HG02943 (cell line): Measurements from ENCODE around the gene BTN3A1.
"Not testable (repeated sequence)": the region's sequence is repeated elsewhere in the genome, so short reads cannot be mapped to it uniquely, and the experiment has no call there.

Experiments
- ATAC-seq: cut with Tn5 transposase; IDR thresholded peaks from one replicate; pipeline ENCODE4 v1.9.1; 2021; ENCODE audit warnings: mild to moderate bottlenecking, low read depth, moderate library complexity; ENCODE audit not compliant: unreplicated experiment

BTN3A1 gene

DNA sequence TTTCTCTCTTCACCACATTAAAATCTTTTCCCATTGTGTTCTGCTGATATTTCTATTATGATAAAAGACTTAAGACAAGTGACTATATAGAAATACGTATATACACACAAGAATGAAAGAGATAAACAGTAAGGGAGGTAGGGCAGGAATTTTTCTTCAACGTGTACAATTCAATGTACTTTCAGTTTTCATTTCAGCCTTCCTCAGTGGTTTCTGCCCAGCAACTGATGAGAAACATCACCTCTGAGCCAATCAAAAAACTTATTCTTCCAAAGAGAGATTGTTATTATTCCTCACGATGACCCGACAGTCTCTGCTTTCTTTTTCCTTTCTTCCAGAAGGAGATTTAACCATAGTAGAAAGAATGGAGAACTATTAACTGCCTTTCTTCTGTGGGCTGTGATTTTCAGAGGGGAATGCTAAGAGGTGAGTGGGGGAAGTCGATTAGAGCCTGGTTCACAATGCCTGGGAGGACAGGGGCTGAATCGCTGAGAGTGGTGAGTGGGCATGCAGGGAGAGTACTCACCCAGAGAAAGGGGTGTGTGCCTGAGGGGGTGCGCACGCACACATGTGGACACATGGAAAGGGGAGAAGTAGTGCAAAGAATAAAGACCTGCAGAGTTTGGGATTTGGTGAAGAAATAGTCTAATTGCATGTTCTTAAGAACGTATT lies at the start of gene BTN3A1:
BTN3A1 (plus strand) TSS at position 289 of the 672 bp plus-strand sequence. CDS start 3,289 bp downstream, outside the sequence.
- peak; percentile 80 for ATAC-seq

GRCh38 chr6:26352315-26352714 lies 49.8 kb upstream of the BTN3A1 start:
- ATAC-seq: no peak

- no peak for ATAC-seq
These were observed 47.9 kb upstream of the BTN3A1 start for GRCh38 chr6:26354162-26354561.

DNA sequence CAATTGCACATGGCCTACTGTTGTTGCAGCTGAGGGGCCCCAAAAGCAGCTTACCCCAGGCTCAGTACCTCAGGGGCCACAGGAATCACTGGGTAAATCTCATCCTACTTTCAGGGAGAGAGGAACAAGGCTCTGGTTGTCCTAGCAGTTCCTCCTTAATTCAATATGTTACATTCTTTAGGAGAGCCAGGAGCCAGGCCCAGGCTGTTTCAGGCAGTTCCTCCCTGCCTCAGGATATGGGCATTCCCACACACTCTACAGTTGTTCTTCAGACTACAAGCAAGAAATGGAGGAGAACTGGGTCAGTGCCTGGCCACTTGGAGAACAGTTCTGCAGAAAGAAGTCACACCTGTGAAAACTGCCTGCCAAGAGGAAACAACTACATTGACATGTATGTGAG lies 46.7 kb upstream of the BTN3A1 start:
- ATAC-seq: no peak

- not testable (repeated sequence) for ATAC-seq
These were observed 44.5 kb upstream of the BTN3A1 start for GRCh38 chr6:26357543-26357942.

GRCh38 chr6:26358511-26358981 lies 43.5 kb upstream of the BTN3A1 start:
- ATAC-seq: peak; percentile 28

GRCh38 chr6:26359765-26360164 lies 42.3 kb upstream of the BTN3A1 start:
- no peak for ATAC-seq

GRCh38 chr6:26360451-26361416 lies 41.3 kb upstream of the BTN3A1 start:
- ATAC-seq: peak; percentile 36

GRCh38 chr6:26361544-26361943 lies 40.5 kb upstream of the BTN3A1 start:
- ATAC-seq: no peak

GRCh38 chr6:26362093-26362835 lies 39.8 kb upstream of the BTN3A1 start:
- no peak for ATAC-seq

- no peak for ATAC-seq
These were observed 39.2 kb upstream of the BTN3A1 start for GRCh38 chr6:26362836-26363220.

DNA sequence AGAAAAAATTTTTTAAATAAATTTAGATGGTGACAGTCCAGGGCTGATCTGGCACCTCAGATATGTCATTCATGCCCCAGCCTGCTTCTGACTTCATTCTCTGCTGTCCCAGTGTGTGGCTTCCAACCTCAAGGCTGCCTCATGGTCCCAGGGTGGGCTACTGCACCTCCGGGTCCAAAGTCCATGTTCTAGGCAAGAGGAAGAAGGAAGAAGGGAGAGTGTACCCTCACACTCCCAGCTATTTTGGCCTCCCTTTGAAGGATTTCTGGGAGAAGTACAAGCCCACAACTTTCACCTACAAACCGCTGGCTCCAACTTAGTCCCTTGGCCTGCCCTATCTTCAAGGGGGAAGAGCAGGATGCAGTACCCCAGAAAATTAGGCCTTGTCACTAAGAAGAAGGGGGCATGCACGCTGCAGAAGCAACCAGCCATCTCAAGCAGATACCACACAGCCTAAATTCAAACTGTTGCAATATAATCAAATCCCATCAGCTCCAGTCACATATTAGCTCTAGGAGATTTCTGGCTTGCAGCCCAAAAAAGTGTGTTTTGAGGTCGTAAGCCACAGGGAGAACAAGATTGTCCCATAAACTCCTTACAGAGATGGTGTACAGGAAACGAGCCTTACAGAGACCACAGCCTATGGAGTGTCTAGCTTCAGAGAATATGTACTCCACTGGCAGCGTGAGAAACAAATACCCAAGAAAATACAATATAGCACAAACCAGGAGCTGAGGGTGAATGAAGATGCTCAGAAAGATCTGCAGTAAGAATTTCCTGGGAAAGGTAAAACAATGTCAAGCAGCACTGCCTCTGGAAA lies 38.0 kb upstream of the BTN3A1 start:
- no peak for ATAC-seq

- no peak for ATAC-seq
These were observed 36.5 kb upstream of the BTN3A1 start for GRCh38 chr6:26365633-26365995.

DNA sequence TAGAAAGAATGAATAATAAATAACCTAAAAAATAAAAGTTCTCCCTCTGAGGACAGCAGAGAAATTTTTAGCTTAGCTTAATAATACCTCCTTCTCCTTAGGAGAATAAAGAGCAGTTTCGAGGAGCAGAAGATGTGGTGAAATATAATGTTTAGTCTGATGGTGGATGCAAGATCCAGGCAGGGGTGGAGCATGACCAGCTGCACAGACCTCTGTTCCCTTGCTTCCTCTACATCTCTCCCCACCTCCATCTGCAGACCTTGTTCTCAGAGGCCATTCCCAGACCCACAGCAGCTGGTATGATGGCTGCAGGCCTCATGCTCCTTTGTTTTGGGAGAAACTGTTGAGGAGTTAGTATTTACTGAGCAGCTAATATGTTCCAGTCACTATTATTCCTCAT lies 35.6 kb upstream of the BTN3A1 start:
- ATAC-seq: no peak

GRCh38 chr6:26367114-26367513 lies 35.0 kb upstream of the BTN3A1 start:
- ATAC-seq: no peak

DNA sequence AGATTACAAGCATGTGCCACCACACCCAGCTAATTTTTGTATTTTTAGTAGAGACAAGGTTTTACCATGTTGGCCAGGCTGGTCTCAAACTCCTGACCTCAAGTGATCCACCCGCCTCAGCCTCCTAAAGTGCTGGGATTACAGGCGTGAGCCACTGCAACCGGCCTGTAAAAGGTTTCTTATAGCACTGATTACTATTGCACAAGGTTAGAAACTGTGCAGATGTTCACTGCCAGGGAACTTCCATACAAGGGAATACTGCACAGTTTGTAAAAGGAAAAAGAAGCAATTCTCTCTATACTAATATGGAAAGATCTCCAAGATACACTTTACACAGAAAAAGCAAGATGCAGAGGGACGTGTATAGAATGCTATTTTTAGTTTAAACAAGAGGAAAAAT lies 30.3 kb upstream of the BTN3A1 start:
- not testable (repeated sequence) for ATAC-seq

DNA sequence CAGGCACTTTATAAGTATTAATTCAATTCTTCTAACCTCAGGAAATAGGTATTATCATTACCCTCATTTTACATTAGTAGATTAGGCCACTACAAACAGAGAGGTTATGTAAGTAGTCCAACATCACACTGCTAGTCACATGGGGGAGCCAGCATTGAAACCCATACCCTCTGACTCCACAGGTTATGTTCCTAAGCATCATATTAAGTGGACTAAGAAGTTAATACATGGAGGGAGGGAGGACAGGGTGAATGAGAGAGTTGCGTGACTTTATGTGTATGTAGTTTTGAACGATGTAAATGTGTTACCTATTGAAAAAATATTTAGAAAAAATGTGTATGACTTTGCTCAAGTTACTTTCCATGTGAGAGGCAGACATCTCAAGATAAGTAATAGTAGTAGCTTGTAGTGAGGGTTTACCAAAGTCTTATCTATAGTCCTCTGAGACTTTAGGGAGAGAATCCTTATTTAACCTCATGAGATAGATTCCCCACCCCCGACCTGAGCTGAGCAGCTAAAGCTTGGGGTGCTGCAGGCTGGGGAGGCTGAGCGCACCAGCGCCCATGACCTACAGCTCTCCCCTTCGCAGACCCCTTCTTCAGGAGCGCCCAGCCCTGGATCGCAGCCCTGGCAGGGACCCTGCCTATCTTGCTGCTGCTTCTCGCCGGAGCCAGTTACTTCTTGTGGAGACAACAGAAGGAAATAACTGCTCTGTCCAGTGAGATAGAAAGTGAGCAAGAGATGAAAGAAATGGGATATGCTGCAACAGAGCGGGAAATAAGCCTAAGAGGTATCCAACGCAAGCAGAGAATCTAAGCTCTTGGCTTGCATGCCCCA lies 29.5 kb upstream of the BTN3A1 start:
- no peak for ATAC-seq

DNA sequence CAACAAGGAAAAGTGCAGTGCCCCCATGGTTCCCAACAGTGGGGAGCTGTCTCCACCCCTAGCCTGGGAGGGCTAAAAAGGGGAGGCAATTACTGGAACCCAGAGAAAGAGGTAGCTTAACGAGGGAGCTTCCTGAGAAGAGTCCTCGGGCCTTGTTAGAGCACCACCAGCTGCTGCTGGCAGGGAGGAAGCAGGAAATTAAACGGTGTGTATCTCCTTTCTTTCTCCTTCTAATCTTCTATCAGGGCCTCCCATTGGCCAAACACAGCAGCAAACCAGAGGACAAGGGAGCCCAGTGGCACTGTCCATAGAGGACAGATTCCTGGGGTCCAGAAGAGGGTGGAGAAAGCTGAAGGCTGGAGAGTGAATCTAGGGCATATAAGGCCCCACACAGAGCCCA lies 26.8 kb upstream of the BTN3A1 start:
- no peak for ATAC-seq

DNA sequence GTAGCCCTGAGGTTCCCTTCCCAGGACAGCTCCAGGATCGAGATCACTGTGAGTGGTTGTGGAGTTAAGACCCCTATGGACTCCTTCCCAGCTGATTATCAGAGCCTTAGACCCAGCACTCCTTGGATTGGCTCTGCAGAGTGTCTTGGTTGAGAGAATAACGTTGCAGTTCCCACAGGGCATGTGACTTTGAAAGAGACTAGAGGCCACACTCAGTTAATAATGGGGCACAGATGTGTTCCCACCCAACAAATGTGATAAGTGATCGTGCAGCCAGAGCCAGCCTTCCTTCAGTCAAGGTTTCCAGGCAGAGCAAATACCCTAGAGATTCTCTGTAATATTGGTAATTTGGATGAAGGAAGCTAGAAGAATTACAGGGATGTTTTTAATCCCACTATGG lies 24.4 kb upstream of the BTN3A1 start:
- ATAC-seq: no peak
